SU-DHL-6 (cell line): ENCODE results near the gene ICAM1.

Source experiments
- H2AFZ ChIP-seq: fragments of 200-600 bp; sonication (generic); 2 replicates; pipeline ENCODE4 v1.6.1; 2014; ENCODE audit warnings: low read depth, mild to moderate bottlenecking, moderate library complexity, mixed read lengths, antibody characterized with exemption, low read length; ENCODE audit not compliant: severe bottlenecking
- H3F3A ChIP-seq: fragments of 200-600 bp; shearing (Covaris generic); 2 replicates; pipeline ENCODE4 v1.6.0; 2016; ENCODE audit warnings: antibody characterized with exemption, mild to moderate bottlenecking; ENCODE audit not compliant: insufficient read depth
- H3K27ac ChIP-seq: fragments of 200-600 bp; sonication (generic); 2 replicates; pipeline ENCODE4 v1.5.1; 2016; ENCODE audit warnings: low read depth, mild to moderate bottlenecking, low read length, moderate library complexity, mixed read lengths
- H3K27me3 ChIP-seq: fragments of 200-600 bp; sonication (generic), shearing (Covaris generic); 2 replicates; pipeline ENCODE4 v1.6.0; 2014; ENCODE audit warnings: mild to moderate bottlenecking, low read length
- H3K36me3 ChIP-seq: fragments of 200-600 bp; sonication (generic); 2 replicates; pipeline ENCODE4 v1.6.1; 2014; ENCODE audit warnings: mild to moderate bottlenecking, low read length, mixed read lengths
- H3K4me2 ChIP-seq: fragments of 300-600, 200-600 bp; shearing (Covaris generic), sonication (generic); 2 replicates; pipeline ENCODE4 v1.6.0; 2014; ENCODE audit warnings: low read length, low read depth, mild to moderate bottlenecking; ENCODE audit not compliant: poor library complexity, severe bottlenecking
- H3K4me3 ChIP-seq: fragments of 200-600 bp; sonication (generic); 2 replicates; pipeline ENCODE4 v1.5.1; 2014; ENCODE audit warnings: antibody characterized with exemption, low read length, mild to moderate bottlenecking, mixed read lengths; ENCODE audit not compliant: insufficient read depth, poor library complexity, severe bottlenecking
- H3K79me2 ChIP-seq: fragments of 200-600 bp; sonication (generic); 2 replicates; pipeline ENCODE4 v1.6.1; 2014; ENCODE audit warnings: mild to moderate bottlenecking, low read length, moderate library complexity; ENCODE audit not compliant: insufficient read depth
- H3K9ac ChIP-seq: fragments of 200-600 bp; sonication (generic); 2 replicates; pipeline ENCODE4 v1.7.0; 2014; ENCODE audit warnings: mild to moderate bottlenecking, low read length
- H3K9me2 ChIP-seq: fragments of 200-600 bp; sonication (generic); replicated peaks from 2 replicates; pipeline ENCODE4 v1.6.1; 2014; ENCODE audit warnings: low read length; ENCODE audit not compliant: insufficient read depth
- H3K9me3 ChIP-seq: fragments of 200-600 bp; sonication (generic); 2 replicates; pipeline ENCODE4 v1.6.1; 2014; ENCODE audit warnings: low read length, mixed read lengths; ENCODE audit not compliant: insufficient read depth
- H4K20me1 ChIP-seq: fragments of 200-600 bp; sonication (generic); 2 replicates; pipeline ENCODE4 v1.6.1; 2014; ENCODE audit warnings: low read depth, mild to moderate bottlenecking, antibody characterized with exemption, low read length, moderate library complexity, mixed read lengths
- EZH2phosphoT487 ChIP-seq: fragments of 200-600 bp; sonication (generic), shearing (Covaris generic); conservative IDR thresholded peaks from 2 replicates; pipeline ENCODE4 v1.6.1; 2018; ENCODE audit warnings: mild to moderate bottlenecking, antibody characterized with exemption, low read length, moderate library complexity, mixed read lengths
- TF ChIP-seq, protein P1 (sequence below): fragments of 200-600 bp; sonication (generic); IDR thresholded peaks from one replicate; pipeline ENCODE4 v1.5.1; 2017; ENCODE audit warnings: antibody characterized with exemption, mild to moderate bottlenecking, low read length, moderate library complexity; ENCODE audit not compliant: insufficient read depth, poor library complexity, severe bottlenecking

Gene ICAM1

DNA sequence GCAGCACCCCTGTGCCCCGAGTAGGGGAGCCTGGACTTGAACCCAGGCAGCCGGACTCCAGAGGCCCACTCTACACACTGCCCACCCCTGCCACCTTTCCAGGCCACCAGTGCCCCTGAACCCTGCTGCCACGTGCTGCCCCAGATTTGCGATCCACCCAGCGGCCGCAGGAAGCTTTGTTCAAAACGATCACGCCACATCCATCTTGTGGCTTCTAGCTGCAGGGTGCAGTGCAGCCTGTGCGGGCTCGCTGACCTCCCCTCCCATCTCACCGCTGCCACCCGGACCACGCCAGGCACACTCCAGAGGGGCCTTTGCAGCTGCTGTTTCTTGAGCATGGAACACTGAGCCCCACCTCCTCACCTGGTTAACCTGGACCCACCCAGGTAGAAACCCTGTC, 58.6 kb downstream of the ICAM1 start:
- H3K27ac ChIP-seq = no peak overlapping the region
- no peaks in the 10 kb centered on the region for H3K9me2 ChIP-seq
- H2AFZ ChIP-seq = no peak overlapping the region
- no peak overlapping the region for H3K4me2 ChIP-seq
- peaks cover 55% of the 10 kb centered on the region for H3K79me2 ChIP-seq
- no peaks in the 10 kb centered on the region for H3K27me3 ChIP-seq
- H3K4me3 ChIP-seq = no peak overlapping the region
- 0 out of 2 replicates have a peak, but pooled peaks cover 2% of the 10 kb centered on the region for H3K36me3 ChIP-seq
- no peaks in the 10 kb centered on the region for H3F3A ChIP-seq
- H3K9me3 ChIP-seq = no peaks in the 10 kb centered on the region
- TF ChIP-seq, protein P1, sequence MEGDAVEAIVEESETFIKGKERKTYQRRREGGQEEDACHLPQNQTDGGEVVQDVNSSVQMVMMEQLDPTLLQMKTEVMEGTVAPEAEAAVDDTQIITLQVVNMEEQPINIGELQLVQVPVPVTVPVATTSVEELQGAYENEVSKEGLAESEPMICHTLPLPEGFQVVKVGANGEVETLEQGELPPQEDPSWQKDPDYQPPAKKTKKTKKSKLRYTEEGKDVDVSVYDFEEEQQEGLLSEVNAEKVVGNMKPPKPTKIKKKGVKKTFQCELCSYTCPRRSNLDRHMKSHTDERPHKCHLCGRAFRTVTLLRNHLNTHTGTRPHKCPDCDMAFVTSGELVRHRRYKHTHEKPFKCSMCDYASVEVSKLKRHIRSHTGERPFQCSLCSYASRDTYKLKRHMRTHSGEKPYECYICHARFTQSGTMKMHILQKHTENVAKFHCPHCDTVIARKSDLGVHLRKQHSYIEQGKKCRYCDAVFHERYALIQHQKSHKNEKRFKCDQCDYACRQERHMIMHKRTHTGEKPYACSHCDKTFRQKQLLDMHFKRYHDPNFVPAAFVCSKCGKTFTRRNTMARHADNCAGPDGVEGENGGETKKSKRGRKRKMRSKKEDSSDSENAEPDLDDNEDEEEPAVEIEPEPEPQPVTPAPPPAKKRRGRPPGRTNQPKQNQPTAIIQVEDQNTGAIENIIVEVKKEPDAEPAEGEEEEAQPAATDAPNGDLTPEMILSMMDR = no peak
- TF ChIP-seq EZH2phosphoT487 = no peak
- H4K20me1 ChIP-seq = peaks cover 4% of the 10 kb centered on the region; the same call in 1 of the 2 replicates
- no peak overlapping the region for H3K9ac ChIP-seq

DNA sequence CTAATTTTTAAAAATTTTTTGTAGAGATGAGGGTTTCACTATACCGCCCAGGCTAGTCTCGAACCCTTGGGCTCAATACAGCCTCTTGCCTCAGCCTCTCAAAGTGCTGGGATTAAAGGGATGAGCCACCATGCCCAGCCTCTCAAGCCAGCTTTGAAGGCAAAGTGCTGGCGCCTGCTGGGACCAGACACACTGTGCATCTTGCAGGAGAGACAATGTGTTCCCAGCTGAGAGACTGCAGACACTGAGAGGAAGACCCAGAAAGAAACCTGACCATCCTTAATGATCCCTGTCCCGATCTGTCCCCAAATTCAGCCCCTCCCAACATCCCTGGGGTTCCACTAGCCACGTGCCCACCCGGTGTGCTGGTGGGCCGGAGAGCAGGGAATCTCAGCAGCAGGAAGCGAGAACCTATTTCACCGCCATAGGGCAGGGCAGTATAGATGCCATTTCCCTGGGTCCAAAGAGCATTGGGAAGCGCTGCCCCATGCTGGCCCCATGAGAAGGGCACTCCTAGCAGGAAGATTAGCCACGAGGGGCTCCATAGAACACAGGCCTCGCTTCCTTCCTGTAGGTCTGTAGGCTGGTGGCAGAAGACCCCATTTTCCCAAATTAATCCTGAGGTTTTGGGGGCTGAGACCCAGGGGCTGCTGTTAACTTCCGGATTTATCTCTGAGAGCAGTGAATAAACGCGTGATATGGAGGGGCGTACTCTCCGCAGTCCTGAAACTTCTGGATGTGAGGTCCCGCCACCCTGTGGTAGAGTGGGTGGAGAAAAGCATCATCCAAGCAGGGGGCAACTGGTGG, 61.4 kb downstream of the ICAM1 start:
- Histone ChIP-seq H3K27ac (peak overlapping the region; percentile 78), H3K9me3 (no peaks in the 10 kb centered on the region), H3K79me2 (peaks cover 52% of the 10 kb centered on the region), H3K9me2 (no peaks in the 10 kb centered on the region), H3K27me3 (no peaks in the 10 kb centered on the region), H3K36me3 (0 out of 2 replicates have a peak, but pooled peaks cover 2% of the 10 kb centered on the region), H3K9ac (peak overlapping the region; percentile 83), H3K4me2 (peak overlapping the region; percentile 57), H4K20me1 (peaks cover 4% of the 10 kb centered on the region; the same call in 1 of the 2 replicates), H3F3A (no peaks in the 10 kb centered on the region), H2AFZ (no peak overlapping the region), H3K4me3 (peak overlapping the region; percentile 78)
- TF ChIP-seq, protein P1 = no peak
- TF ChIP-seq EZH2phosphoT487 = no peak

DNA sequence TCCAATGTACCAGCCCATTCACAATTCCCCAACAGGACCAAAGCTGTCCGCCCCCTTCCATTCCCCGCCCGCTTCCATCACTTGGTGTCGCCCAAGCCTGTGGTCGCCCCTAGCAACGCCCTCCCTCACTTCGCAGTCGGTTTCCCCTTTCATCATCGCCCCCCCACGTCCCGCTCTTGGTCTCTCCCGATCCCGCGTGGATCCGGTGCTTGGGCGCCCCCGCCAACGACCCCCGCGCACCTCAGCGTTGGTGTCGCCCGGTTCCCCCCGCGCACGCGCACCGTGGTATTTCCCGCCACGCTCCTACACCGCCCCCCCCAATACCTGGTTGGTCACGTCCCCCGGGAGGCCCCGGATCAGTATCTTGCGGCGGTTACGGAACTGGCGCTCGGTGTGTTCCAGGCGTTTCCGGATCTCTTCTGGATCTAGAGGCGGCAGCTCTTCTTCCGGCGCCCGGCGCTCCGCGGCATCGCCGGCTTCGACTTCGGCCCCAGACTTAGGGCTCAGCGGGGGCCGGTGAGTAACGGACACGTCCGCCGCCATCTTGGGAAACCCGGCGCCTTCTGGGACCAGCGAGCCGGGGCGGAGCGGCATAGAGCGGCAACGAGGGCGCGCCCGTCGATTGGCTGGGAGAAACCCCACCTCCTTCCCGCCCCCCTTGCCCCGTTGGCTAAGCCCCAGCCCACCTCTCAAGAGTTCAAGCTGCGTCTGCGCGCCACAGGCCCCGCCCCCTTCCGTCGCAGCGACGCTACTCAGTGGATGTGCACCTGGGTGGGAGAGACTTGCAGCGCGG, 62.2 kb downstream of the ICAM1 start, which contains the start of gene RAVER1:
RAVER1 (minus strand) TSS at position 565 of the 793 bp plus-strand sequence; CDS start at position 543, 22 bp downstream.
- H3K9ac ChIP-seq = peak within 1 kb of the TSS; percentile 83
- H3K4me3 ChIP-seq = peak within 1 kb of the TSS; percentile 78
- H3K36me3 ChIP-seq = no peaks in the 10 kb centered on the region
- H3K4me2 ChIP-seq = peak within 1 kb of the TSS; percentile 64
- no peaks in the 10 kb centered on the region for H3K9me3 ChIP-seq
- peaks cover 45% of the 10 kb centered on the region for H3K79me2 ChIP-seq
- peaks cover 4% of the 10 kb centered on the region; the same call in 1 of the 2 replicates for H4K20me1 ChIP-seq
- H3K9me2 ChIP-seq = no peaks in the 10 kb centered on the region
- no peaks in the 10 kb centered on the region for H3F3A ChIP-seq
- peak within 1 kb of the TSS; percentile 78 for H3K27ac ChIP-seq
- H3K27me3 ChIP-seq = no peaks in the 10 kb centered on the region
- no peak within 1 kb of the TSS for H2AFZ ChIP-seq
- no peak for TF ChIP-seq EZH2phosphoT487
- TF ChIP-seq, protein P1 = no peak
